ENCODE data around the gene ZNF827. TPM values are rescaled to one million over a fixed set of nuclear protein-coding genes. Genes with fewer than 3 reads are reported as not detected.
"Not testable (repeated sequence)": the region's sequence is repeated elsewhere in the genome, so short reads cannot be mapped to it uniquely, and the experiment has no call there.

Gene ZNF827
- total and polyA plus RNA-seq, 9 of the 15 experiments (the other 6 are each of a cell fraction or from before 2014, with no cell fraction given), result 0.07 to 0.40 TPM; not detected in 7

- TF ChIP-seq TCF15 (CRISPR knock-in tag; IDR thresholded peaks at IDR 0.05) (no peak), FOXJ3 (CRISPR knock-in tag; IDR thresholded peaks at IDR 0.05) (no peak)
- no peaks in the 10 kb centered on the region for H3K36me3 ChIP-seq (ENCODE audit: control insufficient read depth, insufficient read depth, low read length)
- in situ Hi-C loops (cut with MboI) (no loop called here), intact Hi-C loops (cut with micrococcal nuclease) (no loop called here)
- H3K4me3 ChIP-seq, result no peak overlapping the region
- no TSS peak for BruUV-seq (replicated peaks)
- peaks cover 0 to 9% of the 10 kb centered on the region in 2 experiments; a peak in 1 of 5 replicates for H3K27me3 ChIP-seq (ENCODE audit: control insufficient read depth in 2 of 2, insufficient read depth in 2 of 2, low read length in 2 of 2)
- no peaks in the 10 kb centered on the region for H3K4me1 ChIP-seq (replicated peaks in 1 of 2; ENCODE audit: control insufficient read depth in 2 of 2, insufficient read depth in 2 of 2, low read length in 2 of 2)
- no peaks in the 10 kb centered on the region for H3K9me3 ChIP-seq (replicated peaks; ENCODE audit: control insufficient read depth, insufficient read depth, low read depth, low read length)
- 2% methylated on average over 10 of the region's 10 CpGs for WGBS (ENCODE audit: insufficient coverage, low coverage, missing lambda C conversion rate)
- no peak overlapping the region for H3K27ac ChIP-seq (ENCODE audit: extremely low read depth, low read depth, low read length)
- no peak overlapping the region for H2AFZ ChIP-seq (ENCODE audit: low read depth, low read length)
- H3K9ac ChIP-seq (ENCODE audit: insufficient read depth in 1 of 2, low read depth in 2 of 2, low read length in 2 of 2), result no peak overlapping the region
- H3K9me1 ChIP-seq (ENCODE audit: control insufficient read depth, insufficient read depth, low read length), result no peaks in the 10 kb centered on the region
- H4K20me1 ChIP-seq (replicated peaks; ENCODE audit: control insufficient read depth, insufficient read depth, low read length), result no peaks in the 10 kb centered on the region
- H3K4me2 ChIP-seq (ENCODE audit: insufficient read depth, low read length), result no peak overlapping the region
- ChIA-PET CTCF (ENCODE audit: low intra/inter-chr PET ratio) (no interaction called here), POLR2A (no interaction called here)
- FAIRE-seq (no peak), ATAC-seq (no peak), DNase-seq (ENCODE audit: extremely low read depth in 1 of 4, low spot score in 3 of 4) (no peak)
- H3K79me2 ChIP-seq (ENCODE audit: control insufficient read depth, insufficient read depth, low read length), result no peaks in the 10 kb centered on the region
These were observed 99.5 kb downstream of the ZNF827 start for GRCh38 chr4:145839151-145839550.

- ATAC-seq; H2AFZ ChIP-seq (ENCODE audit: low read depth, low read length); POLR2A ChIA-PET; H3K27me3 ChIP-seq (ENCODE audit: control insufficient read depth in 2 of 2, insufficient read depth in 2 of 2, low read length in 2 of 2); in situ Hi-C loops (cut with MboI); H3K9me1 ChIP-seq (ENCODE audit: control insufficient read depth, insufficient read depth, low read length); intact Hi-C loops (cut with micrococcal nuclease); DNase-seq (ENCODE audit: extremely low read depth in 1 of 4, low spot score in 3 of 4); H3K4me1 ChIP-seq (replicated peaks in 1 of 2; ENCODE audit: control insufficient read depth in 2 of 2, insufficient read depth in 2 of 2, low read length in 2 of 2); H3K27ac ChIP-seq (ENCODE audit: extremely low read depth, low read depth, low read length); CTCF ChIA-PET (ENCODE audit: low intra/inter-chr PET ratio); FAIRE-seq; H3K9me3 ChIP-seq (replicated peaks; ENCODE audit: control insufficient read depth, insufficient read depth, low read depth, low read length); H3K36me3 ChIP-seq (ENCODE audit: control insufficient read depth, insufficient read depth, low read length); H3K4me3 ChIP-seq; H3K4me2 ChIP-seq (ENCODE audit: insufficient read depth, low read length); H4K20me1 ChIP-seq (replicated peaks; ENCODE audit: control insufficient read depth, insufficient read depth, low read length); BruUV-seq (replicated peaks); H3K79me2 ChIP-seq (ENCODE audit: control insufficient read depth, insufficient read depth, low read length); H3K9ac ChIP-seq (ENCODE audit: insufficient read depth in 1 of 2, low read depth in 2 of 2, low read length in 2 of 2): not testable (repeated sequence)
- WGBS (ENCODE audit: insufficient coverage, low coverage, missing lambda C conversion rate), result 0% methylated on average over 3 of the region's 4 CpGs
These were observed 106.2 kb downstream of the ZNF827 start for GRCh38 chr4:145832384-145832783.

All from K562 (cell line).